ENCODE data around the gene SLC37A1. TPM values are rescaled to one million over a fixed set of nuclear protein-coding genes. Genes with fewer than 3 reads are reported as not detected.

Gene SLC37A1
- total RNA-seq, 1 donor from 2014 or later, result 28.9 TPM

- DNase-seq (peak; percentile 65), ATAC-seq (peak; percentile 11 to 61)
- Histone ChIP-seq H3K36me3 (peaks cover 37% of the 10 kb centered on the region), H3K27ac (no peak overlapping the region), H3K4me3 (no peak overlapping the region), H3K27me3 (ENCODE audit: low read depth) (no peaks in the 10 kb centered on the region), H3K9me3 (no peaks in the 10 kb centered on the region), H3K4me1 (peaks cover 28% of the 10 kb centered on the region)
- no peak for TF ChIP-seq CTCF (IDR thresholded peaks at IDR 0.05)
- intact Hi-C loops (cut with DNase I), result no loop called here
Measured at GRCh38 chr21:42534421-42535378, 21.0 kb downstream of the SLC37A1 start.

- Histone ChIP-seq H3K9me3 (no peaks in the 10 kb centered on the region), H3K36me3 (peaks cover 47% of the 10 kb centered on the region), H3K4me1 (peaks cover 26% of the 10 kb centered on the region), H3K27ac (no peak overlapping the region), H3K4me3 (no peak overlapping the region), H3K27me3 (ENCODE audit: low read depth) (no peaks in the 10 kb centered on the region)
- ATAC-seq, result no peak
- no peak for TF ChIP-seq CTCF (IDR thresholded peaks at IDR 0.05)
- intact Hi-C loops (cut with DNase I), result no loop called here
- peak; percentile 38 for DNase-seq
Measured at GRCh38 chr21:42535602-42536171, 22.0 kb downstream of the SLC37A1 start.

- peaks cover 56% of the 10 kb centered on the region for H3K36me3 ChIP-seq
- ATAC-seq, result no peak
- no peak overlapping the region for H3K27ac ChIP-seq
Measured at GRCh38 chr21:42536601-42537000, 22.9 kb downstream of the SLC37A1 start.

GRCh38 chr21:42537106-42537742 is 23.6 kb downstream of the SLC37A1 start:
- intact Hi-C loops (cut with DNase I), result no loop called here
- peaks cover 62% of the 10 kb centered on the region for H3K36me3 ChIP-seq
- DNase-seq (no peak), ATAC-seq (no peak)
- TF ChIP-seq CTCF (IDR thresholded peaks at IDR 0.05), result no peak
- no peak overlapping the region for H3K4me3 ChIP-seq
- H3K27ac ChIP-seq, result no peak overlapping the region
- H3K9me3 ChIP-seq, result no peaks in the 10 kb centered on the region
- no peaks in the 10 kb centered on the region for H3K27me3 ChIP-seq (ENCODE audit: low read depth)
- H3K4me1 ChIP-seq, result peaks cover 11% of the 10 kb centered on the region

More at GRCh38 chr21:42536601-42537000, 22.9 kb downstream of the SLC37A1 start:
- peaks cover 17% of the 10 kb centered on the region for H3K4me1 ChIP-seq
- H3K9me3 ChIP-seq, result no peaks in the 10 kb centered on the region
- TF ChIP-seq CTCF (IDR thresholded peaks at IDR 0.05), result no peak
- H3K27me3 ChIP-seq (ENCODE audit: low read depth), result no peaks in the 10 kb centered on the region
- no peak for DNase-seq
- intact Hi-C loops (cut with DNase I), result no loop called here
- no peak overlapping the region for H3K4me3 ChIP-seq

GRCh38 chr21:42538479-42539275 is 25.0 kb downstream of the SLC37A1 start:
- H3K9me3 ChIP-seq, result no peaks in the 10 kb centered on the region
- no peaks in the 10 kb centered on the region for H3K4me1 ChIP-seq
- TF ChIP-seq CTCF (IDR thresholded peaks at IDR 0.05), result no peak
- no peak overlapping the region for H3K4me3 ChIP-seq
- DNase-seq (no peak), ATAC-seq (no peak)
- intact Hi-C loops (cut with DNase I), result no loop called here
- peaks cover 76% of the 10 kb centered on the region for H3K36me3 ChIP-seq
- H3K27me3 ChIP-seq (ENCODE audit: low read depth), result no peaks in the 10 kb centered on the region
- no peak overlapping the region for H3K27ac ChIP-seq
